ENCODE data around the gene ERICH3. TPM values are rescaled to one million over a fixed set of nuclear protein-coding genes. Genes with fewer than 3 reads are reported as not detected.

ERICH3 gene
- total and polyA plus RNA-seq, 9 of the 15 experiments (the other 6 are each of a cell fraction or from before 2014, with no cell fraction given) = not detected

DNA sequence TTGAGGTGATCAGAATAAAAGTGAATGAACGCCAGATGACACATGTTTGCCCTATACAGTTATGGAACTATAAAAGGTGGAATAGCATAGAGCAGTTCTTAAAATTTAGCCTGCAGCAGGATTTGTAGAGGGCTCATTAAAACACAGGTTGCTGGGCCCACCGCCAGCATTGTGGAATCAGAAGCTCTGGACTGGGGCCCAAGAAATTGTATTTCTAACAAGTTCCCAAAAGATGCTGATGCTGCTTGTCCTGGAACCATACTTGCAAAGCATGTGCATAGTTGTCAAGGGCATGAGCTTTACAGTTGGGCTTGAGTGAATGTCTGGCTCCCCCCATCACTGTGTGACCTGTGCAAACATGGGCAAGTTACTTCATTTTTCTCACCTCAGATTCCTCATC, 123.7 kb downstream of the ERICH3 start:
- WGBS (ENCODE audit: insufficient coverage, low coverage, missing lambda C conversion rate) = 0% methylated on average over 2 of the region's 2 CpGs
- no TSS peak for BruUV-seq (replicated peaks)
- Histone ChIP-seq H4K20me1 (replicated peaks; ENCODE audit: control insufficient read depth, insufficient read depth, low read length) (no peaks in the 10 kb centered on the region), H3K27ac (ENCODE audit: extremely low read depth, low read depth, low read length) (no peak overlapping the region), H3K36me3 (ENCODE audit: control insufficient read depth, insufficient read depth, low read length) (no peaks in the 10 kb centered on the region), H3K9me3 (replicated peaks; ENCODE audit: control insufficient read depth, insufficient read depth, low read depth, low read length) (no peaks in the 10 kb centered on the region), H3K9ac (ENCODE audit: insufficient read depth in 1 of 2, low read depth in 2 of 2, low read length in 2 of 2) (no peak overlapping the region), H3K27me3 (ENCODE audit: control insufficient read depth in 2 of 2, insufficient read depth in 2 of 2, low read length in 2 of 2) (no peaks in the 10 kb centered on the region), H3K9me1 (ENCODE audit: control insufficient read depth, insufficient read depth, low read length) (no peaks in the 10 kb centered on the region), H3K4me2 (ENCODE audit: insufficient read depth, low read length) (no peak overlapping the region), H2AFZ (ENCODE audit: low read depth, low read length) (no peak overlapping the region), H3K4me3 (no peak overlapping the region), H3K79me2 (ENCODE audit: control insufficient read depth, insufficient read depth, low read length) (no peaks in the 10 kb centered on the region), H3K4me1 (replicated peaks in 1 of 2; ENCODE audit: control insufficient read depth in 2 of 2, insufficient read depth in 2 of 2, low read length in 2 of 2) (no peaks in the 10 kb centered on the region)
- ChIA-PET POLR2A (no interaction called here), CTCF (ENCODE audit: low intra/inter-chr PET ratio) (no interaction called here)
- no peak for DNase-seq (ENCODE audit: extremely low read depth in 1 of 4, low spot score in 3 of 4)
- no peak for FAIRE-seq
- in situ Hi-C loops (cut with MboI) = no loop called here
- intact Hi-C loops (cut with micrococcal nuclease) = no loop called here
- ATAC-seq = no peak
- TF ChIP-seq ZNF143 (CRISPR knock-in tag; IDR thresholded peaks at IDR 0.05) (no peak), ZNF707 (CRISPR knock-in tag; conservative IDR thresholded peaks at IDR 0.05) (no peak), ZNF217 (CRISPR knock-in tag; IDR thresholded peaks at IDR 0.05) (no peak), ZNF23 (CRISPR knock-in tag; IDR thresholded peaks at IDR 0.05) (no peak), ZBTB40 (IDR thresholded peaks at IDR 0.05) (no peak), ZBTB40 (CRISPR knock-in tag; IDR thresholded peaks at IDR 0.05) (no peak), SAFB (IDR thresholded peaks at IDR 0.05; ENCODE audit: borderline replicate concordance, low read depth, low read length) (no peak), SFPQ (IDR thresholded peaks at IDR 0.05; ENCODE audit: low read depth, low read length) (no peak), SNRNP70 (optimal IDR thresholded peaks at IDR 0.05; ENCODE audit: low read depth, low read length) (no peak), ZNF75A (CRISPR knock-in tag; IDR thresholded peaks at IDR 0.05) (no peak), TEAD4 (IDR thresholded peaks at IDR 0.05; ENCODE audit: low read length) (no peak), TEAD4 (CRISPR knock-in tag; IDR thresholded peaks at IDR 0.05; ENCODE audit: borderline replicate concordance) (no peak), RFX5 (IDR thresholded peaks at IDR 0.05; ENCODE audit: low read depth, low read length) (no peak), ZNF444 (CRISPR knock-in tag; IDR thresholded peaks at IDR 0.05) (no peak), ZNF212 (CRISPR knock-in tag; IDR thresholded peaks at IDR 0.05) (no peak)
